Body of pancreas (tissue), 4 donors: Measurements from ENCODE around the gene TOR2A. TPM values are rescaled to one million over a fixed set of nuclear protein-coding genes. Genes with fewer than 3 reads are reported as not detected.

Experiments used
- ATAC-seq: fragments of 150-250 bp; one replicate; pipeline ENCODE4 v1.9.1; 2016
- DNase-seq, 4 donors: peaks; one replicate each; pipeline ENCODE4 v3.0.0-alpha.2; 2019
- H3K27ac ChIP-seq, 4 donors: fragments of 200-600 bp; sonication (generic); 1 replicate in 3 of 4; 2 replicates in 1 of 4; pipeline versions ENCODE4 v1.5.1 to v1.6.1; 2016 to 2019; ENCODE audit warnings: mild to moderate bottlenecking in 1 of 4, mixed read lengths in 1 of 4, moderate library complexity in 1 of 4
- H3K27me3 ChIP-seq, 2 donors: fragments of 200-600 bp; sonication (generic); one replicate each; pipeline ENCODE4 v1.6.0; 2016; ENCODE audit warnings: mild to moderate bottlenecking in 1 of 2
- H3K36me3 ChIP-seq, 2 donors: fragments of 200-600 bp; sonication (generic); replicated peaks in 1 of 2; 2 replicates each; pipeline ENCODE4 v1.5.1; 2016; ENCODE audit warnings: low read depth in 2 of 2; ENCODE audit not compliant: insufficient read depth in 1 of 2
- H3K4me1 ChIP-seq: fragments of 200-600 bp; sonication (generic); one replicate; pipeline ENCODE4 v1.6.0; 2016
- H3K4me3 ChIP-seq, 2 donors: fragments of 200-600 bp; sonication (generic); 1 replicate in 1 of 2; 2 replicates in 1 of 2; pipeline ENCODE4 v1.5.1; 2016 to 2019
- H3K9me3 ChIP-seq, 3 donors: fragments of 200-600 bp; sonication (generic); 1 replicate in 2 of 3; 2 replicates in 1 of 3; pipeline ENCODE4 v1.5.1; 2016
- POLR2A ChIP-seq, 3 donors: fragments of 450-650 bp; IDR thresholded peaks; one replicate each; pipeline ENCODE4 v1.6.1; 2016; ENCODE audit warnings: antibody characterized with exemption in 3 of 3, mild to moderate bottlenecking in 2 of 3
- WGBS, 2 donors: methylation state at CpG; one replicate each; pipeline ENCODE4 v1.1.5; 2017; 5-methylcytosine and 5-hydroxymethylcytosine counted together
- intact Hi-C: fragments of 100-400 bp; cut with DNase I; formaldehyde crosslinking; loops from one replicate; pipeline ENCODE4 v1.15.1; 2023
- total RNA-seq, 2 donors: library from RNA; depleted of rRNA; stranded (reverse); fragments of >200 nt; gene quantifications; one replicate each; pipeline ENCODE4 v1.1.0, GENCODE V29; 2016
- TF ChIP-seq, protein P1 (sequence below), 7 experiments: fragments of 450-650 bp in 4 of 7; fragments of 200-600 bp in 3 of 7; sonication (generic) in 3 of 7; IDR thresholded peaks; one replicate each; pipeline ENCODE4 v1.5.1; 2016 to 2019; ENCODE audit warnings: antibody characterized with exemption in 7 of 7

The TOR2A gene
- total RNA-seq, 2 donors from 2014 or later = 8.3 to 14.2 TPM

DNA sequence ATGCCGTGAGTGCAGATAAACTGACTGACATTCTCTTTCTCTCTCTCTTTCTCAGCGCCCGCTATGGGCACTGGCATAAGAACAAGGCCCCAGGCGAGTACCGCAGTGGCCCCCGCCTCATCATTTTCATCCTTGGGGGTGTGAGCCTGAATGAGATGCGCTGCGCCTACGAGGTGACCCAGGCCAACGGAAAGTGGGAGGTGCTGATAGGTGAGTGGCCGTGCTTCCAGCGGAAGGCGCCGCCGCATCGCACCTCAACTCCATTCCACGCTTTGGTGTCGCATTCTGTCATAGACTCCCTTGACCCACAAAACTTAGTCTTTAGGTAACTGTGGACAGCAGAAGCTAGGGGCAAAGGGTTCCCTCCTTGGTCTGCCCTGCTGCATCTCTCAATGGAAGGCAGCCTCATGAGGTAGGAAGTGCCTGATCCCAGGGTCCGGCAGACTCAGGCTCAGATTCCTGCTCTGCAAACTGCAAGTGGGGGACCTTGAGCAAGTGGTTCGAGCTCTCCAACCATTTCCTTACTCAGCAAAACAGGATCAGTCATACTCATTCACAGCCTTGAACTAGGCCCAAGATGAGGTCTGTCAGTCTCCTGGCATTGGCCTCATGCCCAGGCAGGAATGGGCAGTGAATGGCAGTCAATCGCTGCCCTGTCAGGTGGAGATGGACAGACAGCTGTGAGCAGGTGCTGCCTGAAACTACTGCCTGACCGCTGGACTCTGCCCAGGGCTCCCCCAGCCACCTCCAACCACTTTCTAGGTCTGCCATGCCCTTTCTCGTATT, 52.5 kb downstream of the TOR2A start:
- intact Hi-C loops = no loop called here
- peak; percentile 27 for ATAC-seq
- H3K27me3 ChIP-seq = no peaks in the 10 kb centered on the region
- no peak overlapping the region for H3K4me3 ChIP-seq
- WGBS, 2 donors = 87 to 89% methylated on average over 21 to 23 of the region's 23 CpGs
- no peak overlapping the region for H3K27ac ChIP-seq
- no peaks in the 10 kb centered on the region for H3K9me3 ChIP-seq
- peak in 3 of 4 donors; percentile 10 to 40 (median 29) for DNase-seq
- peaks cover 0 to 5% of the 10 kb centered on the region in 2 donors for H3K36me3 ChIP-seq
- no peaks in the 10 kb centered on the region for H3K4me1 ChIP-seq
- TF ChIP-seq, protein P1, sequence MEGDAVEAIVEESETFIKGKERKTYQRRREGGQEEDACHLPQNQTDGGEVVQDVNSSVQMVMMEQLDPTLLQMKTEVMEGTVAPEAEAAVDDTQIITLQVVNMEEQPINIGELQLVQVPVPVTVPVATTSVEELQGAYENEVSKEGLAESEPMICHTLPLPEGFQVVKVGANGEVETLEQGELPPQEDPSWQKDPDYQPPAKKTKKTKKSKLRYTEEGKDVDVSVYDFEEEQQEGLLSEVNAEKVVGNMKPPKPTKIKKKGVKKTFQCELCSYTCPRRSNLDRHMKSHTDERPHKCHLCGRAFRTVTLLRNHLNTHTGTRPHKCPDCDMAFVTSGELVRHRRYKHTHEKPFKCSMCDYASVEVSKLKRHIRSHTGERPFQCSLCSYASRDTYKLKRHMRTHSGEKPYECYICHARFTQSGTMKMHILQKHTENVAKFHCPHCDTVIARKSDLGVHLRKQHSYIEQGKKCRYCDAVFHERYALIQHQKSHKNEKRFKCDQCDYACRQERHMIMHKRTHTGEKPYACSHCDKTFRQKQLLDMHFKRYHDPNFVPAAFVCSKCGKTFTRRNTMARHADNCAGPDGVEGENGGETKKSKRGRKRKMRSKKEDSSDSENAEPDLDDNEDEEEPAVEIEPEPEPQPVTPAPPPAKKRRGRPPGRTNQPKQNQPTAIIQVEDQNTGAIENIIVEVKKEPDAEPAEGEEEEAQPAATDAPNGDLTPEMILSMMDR (IDR thresholded peaks at IDR 0.05) = no peak
- no peak for TF ChIP-seq POLR2A (IDR thresholded peaks at IDR 0.05)

Other genes starting within 250 kb of the TOR2A start
- 10 to 100 TPM; 34.5 to 39.9 TPM for gene STXBP1, start 123.0 kb downstream of the TOR2A start, total RNA-seq
- gene CFAP157, start 28.3 kb downstream of the TOR2A start, total RNA-seq = 1 to 10 TPM; 2.3 TPM
- gene PTRH1, start 19.6 kb downstream of the TOR2A start, total RNA-seq = 10 to 100 TPM; 23.6 to 64.9 TPM
- gene TTC16, start 19.2 kb downstream of the TOR2A start, total RNA-seq = under 1 TPM; under 0.01 to 0.52 TPM
- 1 to 10 TPM; 3.3 to 4.2 TPM for gene SH2D3C, start 43.4 kb upstream of the TOR2A start, total RNA-seq
- gene CDK9, start 50.7 kb upstream of the TOR2A start, total RNA-seq = 10 to 100 TPM; 51.4 to 58.7 TPM
- gene FPGS, start 67.6 kb upstream of the TOR2A start, total RNA-seq = 10 to 100 TPM; 58.4 to 80.4 TPM
- gene ENG, start 119.4 kb upstream of the TOR2A start, total RNA-seq = 10 to 100 TPM; 20.2 to 26.7 TPM
- gene AK1, start 142.4 kb upstream of the TOR2A start, total RNA-seq = 10 to 100 TPM in 1 of 2 donors, 1 to 10 TPM in 1; 8.8 to 23.7 TPM
- gene ST6GALNAC6, start 164.3 kb upstream of the TOR2A start, total RNA-seq = 10 to 100 TPM; 46.1 to 66.7 TPM
- 10 to 100 TPM; 36.6 to 63.8 TPM for gene ST6GALNAC4, start 181.7 kb upstream of the TOR2A start, total RNA-seq
- gene PIP5KL1, start 195.5 kb upstream of the TOR2A start, total RNA-seq = 1 to 10 TPM; 1.3 to 2.6 TPM
- 10 to 100 TPM; 23.3 to 39.9 TPM for gene DPM2, start 202.6 kb upstream of the TOR2A start, total RNA-seq
- gene EEIG1, start 245.7 kb upstream of the TOR2A start, total RNA-seq = 10 to 100 TPM; 41.9 to 42.0 TPM